H9 (cell line): Measurements from ENCODE around the gene MRPS27. TPM values are rescaled to one million over a fixed set of nuclear protein-coding genes. Genes with fewer than 3 reads are reported as not detected.
A peak's percentile ranks its signal among the peaks of the same experiment; 100 is the strongest.

ENCODE experiments used
- DNase-seq: peaks from one replicate; pipeline ENCODE4 v3.0.0-alpha.2; 2017
- H2AFZ ChIP-seq: one replicate; pipeline ENCODE4 v1.6.1; 2013; ENCODE audit warnings: mild to moderate bottlenecking, low read length, control low read depth, moderate library complexity
- H2AK5ac ChIP-seq: 2 replicates; pipeline ENCODE4 v1.6.1; 2013; ENCODE audit warnings: low read length, control low read depth, mixed read lengths; ENCODE audit not compliant: insufficient read length
- H2BK120ac ChIP-seq: one replicate; pipeline ENCODE4 v1.6.1; 2013; ENCODE audit warnings: low read depth, mild to moderate bottlenecking, low read length, control low read depth, inconsistent platforms; ENCODE audit not compliant: poor library complexity, severe bottlenecking
- H2BK12ac ChIP-seq: 2 replicates; pipeline ENCODE4 v1.6.1; 2013; ENCODE audit warnings: low read length, control low read depth, mixed read lengths, low read depth; ENCODE audit not compliant: insufficient read length
- H2BK15ac ChIP-seq: 2 replicates; pipeline ENCODE4 v1.6.1; 2013; ENCODE audit warnings: low read depth, low read length, control low read depth
- H2BK20ac ChIP-seq: one replicate; pipeline ENCODE4 v1.6.1; 2013; ENCODE audit warnings: low read depth, mild to moderate bottlenecking, low read length, control low read depth, inconsistent platforms; ENCODE audit not compliant: poor library complexity, severe bottlenecking
- H2BK5ac ChIP-seq: 2 replicates; pipeline ENCODE4 v1.6.1; 2013; ENCODE audit warnings: low read length, control low read depth, mixed read lengths; ENCODE audit not compliant: insufficient read length
- H3K14ac ChIP-seq: 2 replicates; pipeline ENCODE4 v1.6.1; 2013; ENCODE audit warnings: low read length, control low read depth; ENCODE audit not compliant: insufficient read depth
- H3K18ac ChIP-seq: 2 replicates; pipeline ENCODE4 v1.6.1; 2013; ENCODE audit warnings: low read depth, mild to moderate bottlenecking, mixed read lengths, low read length, control low read depth; ENCODE audit not compliant: insufficient read length
- H3K23ac ChIP-seq: 2 replicates; pipeline ENCODE4 v1.6.1; 2013; ENCODE audit warnings: low read length, control low read depth, mixed read lengths, low read depth; ENCODE audit not compliant: insufficient read length
- H3K23me2 ChIP-seq: 2 replicates; pipeline ENCODE4 v1.6.1; 2013; ENCODE audit warnings: low read depth, mild to moderate bottlenecking, mixed read lengths, low read length, control low read depth; ENCODE audit not compliant: insufficient read length, poor library complexity, severe bottlenecking
- H3K27ac ChIP-seq: 2 replicates; pipeline ENCODE4 v1.5.1; 2013; ENCODE audit warnings: low read length, control low read depth, mixed read lengths, low read depth; ENCODE audit not compliant: insufficient read length
- H3K27me3 ChIP-seq: 2 replicates; pipeline ENCODE4 v1.6.1; 2013; ENCODE audit warnings: low read length, control low read depth, inconsistent platforms; ENCODE audit not compliant: insufficient read depth
- H3K4ac ChIP-seq: 2 replicates; pipeline ENCODE4 v1.6.1; 2013; ENCODE audit warnings: low read depth, mild to moderate bottlenecking, control low read depth, inconsistent platforms, low read length, moderate library complexity
- H3K4me1 ChIP-seq: 2 replicates; pipeline ENCODE4 v1.6.1; 2013; ENCODE audit warnings: low read length, control low read depth, inconsistent platforms; ENCODE audit not compliant: insufficient read depth
- H3K4me2 ChIP-seq: 2 replicates; pipeline ENCODE4 v1.6.1; 2013; ENCODE audit warnings: low read length, control low read depth, mixed read lengths; ENCODE audit not compliant: insufficient read length, insufficient read depth
- H3K56ac ChIP-seq: 2 replicates; pipeline ENCODE4 v1.6.1; 2013; ENCODE audit warnings: low read depth, mild to moderate bottlenecking, mixed read lengths, low read length, control low read depth; ENCODE audit not compliant: insufficient read length
- H3K79me1 ChIP-seq: 2 replicates; pipeline ENCODE4 v1.6.1; 2013; ENCODE audit warnings: low read depth, mild to moderate bottlenecking, moderate library complexity, low read length, control low read depth, inconsistent platforms; ENCODE audit not compliant: insufficient read depth, poor library complexity, severe bottlenecking
- H3K79me2 ChIP-seq: 2 replicates; pipeline ENCODE4 v1.6.1; 2013; ENCODE audit warnings: low read length, control low read depth, inconsistent platforms; ENCODE audit not compliant: insufficient read depth
- H3K9ac ChIP-seq: 2 replicates; pipeline ENCODE4 v1.6.1; 2013; ENCODE audit warnings: low read length, control low read depth, mixed read lengths; ENCODE audit not compliant: insufficient read length; ENCODE audit errors: extremely low read depth
- H3K9me3 ChIP-seq: one replicate; pipeline ENCODE4 v1.6.1; 2013; ENCODE audit warnings: low read depth, low read length, inconsistent platforms; ENCODE audit not compliant: control insufficient read depth
- H3T11ph ChIP-seq: one replicate; pipeline ENCODE4 v1.6.1; 2013; ENCODE audit warnings: mild to moderate bottlenecking, low read length, control low read depth, inconsistent platforms
- H4K20me1 ChIP-seq: one replicate; pipeline ENCODE4 v1.6.1; 2013; ENCODE audit not compliant: control insufficient read depth, insufficient read length, insufficient read depth
- H4K5ac ChIP-seq: 2 replicates; pipeline ENCODE4 v1.6.1; 2013; ENCODE audit warnings: low read depth, mild to moderate bottlenecking, mixed read lengths, low read length, control low read depth; ENCODE audit not compliant: insufficient read length
- H4K8ac ChIP-seq: replicated peaks from 2 replicates; pipeline ENCODE4 v1.6.1; 2013; ENCODE audit warnings: low read length, control low read depth, mixed read lengths, low read depth; ENCODE audit not compliant: insufficient read length
- H4K91ac ChIP-seq: 2 replicates; pipeline ENCODE4 v1.6.1; 2013; ENCODE audit warnings: low read depth, mild to moderate bottlenecking, moderate library complexity, mixed read lengths, low read length, control low read depth; ENCODE audit not compliant: insufficient read length
- H3K27ac Mint-ChIP-seq, 3 experiments: 2 replicates in 2 of 3; 3 replicates in 1 of 3; pipeline ENCODE4 v1.8.0; 2020 to 2021; ENCODE audit warnings: mixed read lengths in 3 of 3, mild to moderate bottlenecking in 1 of 3, moderate library complexity in 1 of 3
- H3K27me3 Mint-ChIP-seq: 2 replicates; pipeline ENCODE4 v1.8.0; 2021; ENCODE audit warnings: low read depth, mild to moderate bottlenecking, moderate library complexity, mixed read lengths
- H3K36me3 Mint-ChIP-seq, 3 experiments: 2 replicates in 2 of 3; 3 replicates in 1 of 3; pipeline ENCODE4 v1.8.0; 2020 to 2021; ENCODE audit warnings: low read depth in 3 of 3, mixed read lengths in 3 of 3; ENCODE audit not compliant: insufficient read depth in 1 of 3
- H3K4me1 Mint-ChIP-seq, 2 experiments: 2 replicates each; pipeline ENCODE4 v1.8.0; 2020; ENCODE audit warnings: mixed read lengths in 2 of 2
- H3K4me3 Mint-ChIP-seq, 2 experiments: 2 replicates in 1 of 2; 3 replicates in 1 of 2; pipeline ENCODE4 v1.8.0; 2020 to 2021; ENCODE audit warnings: mild to moderate bottlenecking in 2 of 2, mixed read lengths in 2 of 2, moderate library complexity in 1 of 2
- H3K9me3 Mint-ChIP-seq, 2 experiments: 2 replicates in 1 of 2; 3 replicates in 1 of 2; pipeline ENCODE4 v1.8.0; 2020; ENCODE audit warnings: mild to moderate bottlenecking in 2 of 2, mixed read lengths in 2 of 2, moderate library complexity in 1 of 2
- WGBS: extraction: QIAGEN DNeasy Blood & Tissue Kit; methylation state at CpG from one replicate; pipeline ENCODE4 v1.1.7; 2013; ENCODE audit warnings: missing lambda C conversion rate, low lambda C conversion rate, mixed read lengths; ENCODE audit not compliant: insufficient read length; ENCODE audit errors: extremely low coverage; 5-methylcytosine and 5-hydroxymethylcytosine counted together
- total RNA-seq: library from RNA; stranded (reverse); gene quantifications from 2 replicates; pipeline ENCODE4 v1.2.1, GENCODE V29; 2021
- TF ChIP-seq, protein P1 (sequence below): fragments of 200-600 bp; sonication (generic); conservative IDR thresholded peaks from 3 replicates; pipeline ENCODE4 v1.8.0; 2021; ENCODE audit warnings: antibody characterized with exemption, mild to moderate bottlenecking

MRPS27 gene
- total RNA-seq, 1 experiment from 2014 or later, result 83.3 TPM

DNA sequence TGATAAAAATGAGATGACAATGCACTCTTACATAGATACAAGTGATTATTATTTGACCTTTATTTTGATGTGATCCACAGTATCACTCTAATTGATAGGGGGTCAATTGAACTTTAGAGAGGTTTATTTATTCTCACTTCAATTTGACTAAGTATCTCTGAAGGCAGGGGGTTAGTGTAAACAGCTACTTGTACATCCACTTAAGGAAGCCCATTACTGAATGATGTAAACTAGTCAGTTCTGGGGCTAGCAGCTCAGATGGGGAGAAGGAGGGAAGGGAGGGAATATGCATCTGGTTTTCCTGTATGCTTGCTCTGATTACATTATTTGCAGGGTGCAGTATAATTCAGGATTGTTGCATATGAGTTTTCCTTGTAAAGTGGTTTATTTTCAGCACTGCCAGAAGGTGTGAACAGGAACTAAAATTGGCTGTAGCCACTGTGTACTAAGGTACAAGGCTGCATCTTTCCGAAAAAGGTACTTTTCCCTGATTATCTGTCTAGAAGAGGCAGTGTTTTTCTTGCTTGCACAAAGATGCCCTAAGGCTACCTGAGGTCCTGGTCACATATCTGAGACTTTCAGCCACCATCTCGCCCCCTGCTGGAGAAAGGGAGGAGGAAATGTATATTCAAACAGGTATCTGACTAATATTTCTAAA, 51.2 kb downstream of the MRPS27 start:
- Histone ChIP-seq H3T11ph (no peak overlapping the region), H3K4me2 (no peak overlapping the region), H3K56ac (no peak overlapping the region), H3K9ac (no peak overlapping the region), H3K9me3 (no peaks in the 10 kb centered on the region), H2BK120ac (no peak overlapping the region), H3K27ac (no peak overlapping the region), H3K14ac (no peak overlapping the region), H4K8ac (no peak overlapping the region), H3K4ac (no peak overlapping the region), H3K23me2 (no peaks in the 10 kb centered on the region), H4K91ac (no peak overlapping the region), H3K23ac (no peak overlapping the region), H3K18ac (no peak overlapping the region), H3K27me3 (no peaks in the 10 kb centered on the region), H2AK5ac (no peak overlapping the region), H4K20me1 (no peaks in the 10 kb centered on the region), H3K79me1 (no peaks in the 10 kb centered on the region), H2AFZ (no peak overlapping the region), H2BK15ac (no peak overlapping the region), H3K4me1 (no peaks in the 10 kb centered on the region), H2BK12ac (no peak overlapping the region), H2BK20ac (no peak overlapping the region), H2BK5ac (no peak overlapping the region), H3K79me2 (no peaks in the 10 kb centered on the region), H4K5ac (no peak overlapping the region)
- WGBS, result no CpG with 5 or more reads among the region's 2 CpGs
- H3K36me3 Mint-ChIP-seq, result peaks cover 0 to 12% (median 3%) of the 10 kb centered on the region in 3 experiments; a peak in 3 of 7 replicates
- no peaks in the 10 kb centered on the region for H3K9me3 Mint-ChIP-seq
- H3K4me1 Mint-ChIP-seq, result peaks cover 0 to 6% of the 10 kb centered on the region in 2 experiments; a peak in 1 of 4 replicates
- no peaks in the 10 kb centered on the region for H3K27me3 Mint-ChIP-seq
- 0 out of 7 replicates have a peak overlapping the region, but pooled peaks of 1 of the 3 experiments have one; percentile 77 for H3K27ac Mint-ChIP-seq
- no peak overlapping the region for H3K4me3 Mint-ChIP-seq
- DNase-seq, result peak; percentile 51
- TF ChIP-seq, protein P1, sequence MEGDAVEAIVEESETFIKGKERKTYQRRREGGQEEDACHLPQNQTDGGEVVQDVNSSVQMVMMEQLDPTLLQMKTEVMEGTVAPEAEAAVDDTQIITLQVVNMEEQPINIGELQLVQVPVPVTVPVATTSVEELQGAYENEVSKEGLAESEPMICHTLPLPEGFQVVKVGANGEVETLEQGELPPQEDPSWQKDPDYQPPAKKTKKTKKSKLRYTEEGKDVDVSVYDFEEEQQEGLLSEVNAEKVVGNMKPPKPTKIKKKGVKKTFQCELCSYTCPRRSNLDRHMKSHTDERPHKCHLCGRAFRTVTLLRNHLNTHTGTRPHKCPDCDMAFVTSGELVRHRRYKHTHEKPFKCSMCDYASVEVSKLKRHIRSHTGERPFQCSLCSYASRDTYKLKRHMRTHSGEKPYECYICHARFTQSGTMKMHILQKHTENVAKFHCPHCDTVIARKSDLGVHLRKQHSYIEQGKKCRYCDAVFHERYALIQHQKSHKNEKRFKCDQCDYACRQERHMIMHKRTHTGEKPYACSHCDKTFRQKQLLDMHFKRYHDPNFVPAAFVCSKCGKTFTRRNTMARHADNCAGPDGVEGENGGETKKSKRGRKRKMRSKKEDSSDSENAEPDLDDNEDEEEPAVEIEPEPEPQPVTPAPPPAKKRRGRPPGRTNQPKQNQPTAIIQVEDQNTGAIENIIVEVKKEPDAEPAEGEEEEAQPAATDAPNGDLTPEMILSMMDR, result peak; percentile 89
